ENCODE data around the gene KDM2B. TPM values are rescaled to one million over a fixed set of nuclear protein-coding genes. Genes with fewer than 3 reads are reported as not detected.

Gene KDM2B
- polyA plus RNA-seq, 1 experiment: 15.0 TPM

DNA sequence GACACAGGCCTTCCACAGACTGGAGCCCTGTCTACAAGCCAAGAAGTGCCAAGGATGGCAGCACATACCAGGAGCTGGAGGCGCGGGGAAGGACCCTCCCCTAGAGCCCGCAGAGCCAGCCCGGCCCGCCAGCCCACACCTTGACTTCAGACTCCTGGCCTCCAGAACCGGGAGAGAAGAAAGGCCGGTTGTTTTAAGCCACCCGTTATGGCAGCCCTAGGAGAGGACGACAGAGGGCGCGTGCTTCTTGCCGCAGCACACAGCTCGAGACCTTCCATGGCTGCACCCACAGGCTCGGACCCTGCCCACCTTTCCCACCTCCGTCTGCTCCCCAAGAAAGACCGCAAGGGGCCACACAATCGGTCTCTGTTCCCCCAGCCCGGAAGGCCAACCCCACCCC is 127.2 kb downstream of the KDM2B start:
- no peak for TF ChIP-seq CTCF (IDR thresholded peaks at IDR 0.05; ENCODE audit: insufficient read depth, low read depth, low read length)
- H3K27me3 ChIP-seq (ENCODE audit: control insufficient read depth, insufficient read depth, low read length): no peaks in the 10 kb centered on the region
- H3K36me3 ChIP-seq (ENCODE audit: control insufficient read depth, insufficient read depth, low read length): peaks cover 2% of the 10 kb centered on the region; the same call in 1 of the 2 replicates
- DNase-seq (ENCODE audit: low read depth): no peak
- ChIA-PET CTCF (interaction anchor here (1.0 to 5.5 kb wide), 2 partner anchors 10 to 119 kb away, joined by 3 to 24 read pairs; no protein-coding TSS in a partner anchor), POLR2A (no interaction called here)
- H3K4me3 ChIP-seq (ENCODE audit: low read depth, low read length): no peak overlapping the region

DNA sequence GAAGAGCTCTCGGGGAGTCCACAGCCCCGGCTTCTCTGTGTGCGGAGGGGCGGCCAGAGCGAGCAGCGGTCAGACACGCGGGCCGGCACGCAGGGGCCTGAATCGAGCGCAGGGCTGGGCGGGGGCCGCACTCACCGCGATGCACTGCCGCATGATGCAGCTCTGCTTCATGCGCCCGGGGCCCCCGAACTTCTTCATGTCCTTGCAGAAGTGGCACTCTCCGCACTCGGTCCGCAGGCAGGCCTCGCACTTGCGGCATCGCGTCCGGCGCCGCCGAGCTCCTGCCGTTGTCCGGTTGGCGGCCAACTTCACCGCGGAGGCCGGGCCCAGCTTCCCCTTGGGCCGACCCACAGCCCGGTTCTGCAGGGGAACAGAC is 127.8 kb downstream of the KDM2B start:
- CTCF ChIA-PET: interaction anchor here (1.0 to 5.5 kb wide), 3 partner anchors 10 to 118 kb away, joined by 3 to 24 read pairs (median 14); no protein-coding TSS in a partner anchor
- POLR2A ChIA-PET: no interaction called here
- no peak overlapping the region for H3K4me3 ChIP-seq (ENCODE audit: low read depth, low read length)

DNA sequence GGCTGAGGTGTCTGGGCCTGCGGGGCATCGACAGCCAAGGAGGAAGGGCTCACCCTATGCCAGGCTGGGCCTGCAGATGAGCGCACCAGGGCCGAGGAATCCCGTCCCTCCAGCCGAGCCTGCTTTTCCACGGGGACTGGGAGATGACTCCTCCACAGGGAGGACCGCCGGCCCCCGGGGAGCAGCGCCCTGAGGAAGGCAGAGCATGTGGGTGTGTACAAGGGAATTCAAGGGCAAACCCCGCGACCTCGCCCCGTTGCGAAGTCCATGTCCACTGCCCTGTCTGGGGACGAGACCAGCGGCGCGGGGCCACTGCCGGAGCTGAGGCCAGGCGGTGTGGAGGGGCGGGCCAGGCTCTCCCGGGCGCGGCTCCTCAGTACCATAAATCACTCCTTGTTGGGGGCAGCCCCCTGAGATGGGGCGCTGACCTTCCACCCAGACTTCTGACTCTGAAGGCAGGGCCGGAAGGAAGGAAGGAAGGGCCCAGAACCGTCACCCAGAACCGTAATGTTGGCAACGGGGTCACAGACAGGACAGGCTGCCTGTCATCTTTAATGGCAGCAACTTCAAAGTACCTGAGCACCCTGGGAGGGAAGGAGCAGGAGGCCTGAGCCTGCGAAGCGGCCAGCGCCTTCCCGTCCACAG is 128.4 kb downstream of the KDM2B start:
- CTCF ChIA-PET: interaction anchor here (1.0 to 1.9 kb wide), 2 partner anchors 9 to 118 kb away, joined by 3 to 14 read pairs; no protein-coding TSS in a partner anchor
- no peak overlapping the region for H3K4me3 ChIP-seq (ENCODE audit: low read depth, low read length)
- no peak for TF ChIP-seq CTCF (IDR thresholded peaks at IDR 0.05; ENCODE audit: insufficient read depth, low read depth, low read length)
- H3K27me3 ChIP-seq (ENCODE audit: control insufficient read depth, insufficient read depth, low read length): no peaks in the 10 kb centered on the region
- DNase-seq (ENCODE audit: low read depth): no peak
- H3K36me3 ChIP-seq (ENCODE audit: control insufficient read depth, insufficient read depth, low read length): peaks cover 2% of the 10 kb centered on the region; the same call in 1 of the 2 replicates
- POLR2A ChIA-PET: interaction anchor here (0.7 kb wide), 1 partner anchor 100 kb away, joined by 3 read pairs; no protein-coding TSS in a partner anchor

More for the DNA sequence above, 127.8 kb downstream of the KDM2B start:
- Histone ChIP-seq H3K27me3 (ENCODE audit: control insufficient read depth, insufficient read depth, low read length) (no peaks in the 10 kb centered on the region), H3K36me3 (ENCODE audit: control insufficient read depth, insufficient read depth, low read length) (peaks cover 2% of the 10 kb centered on the region; the same call in 1 of the 2 replicates)
- TF ChIP-seq CTCF (IDR thresholded peaks at IDR 0.05; ENCODE audit: insufficient read depth, low read depth, low read length): no peak
- no peak for DNase-seq (ENCODE audit: low read depth)

DNA sequence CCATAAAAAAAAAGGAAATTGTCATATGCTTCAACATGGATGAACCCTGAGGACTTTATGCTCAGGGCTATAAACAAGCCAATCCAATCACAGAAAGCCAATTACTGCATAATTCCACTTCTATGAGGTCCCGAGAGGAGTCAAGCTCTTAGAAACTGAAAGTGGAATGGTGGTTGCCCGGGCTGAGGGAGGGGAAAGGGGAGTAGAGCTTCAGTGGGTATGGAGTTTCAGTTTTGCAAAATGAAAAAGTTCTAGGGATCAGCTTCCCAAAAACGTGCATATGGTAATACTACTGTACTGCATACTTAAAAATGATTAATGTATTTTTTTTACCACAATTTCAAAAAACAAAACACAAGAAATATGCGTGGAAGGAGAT is 128.9 kb downstream of the KDM2B start:
- H3K36me3 ChIP-seq (ENCODE audit: control insufficient read depth, insufficient read depth, low read length): peaks cover 2% of the 10 kb centered on the region; the same call in 1 of the 2 replicates
- DNase-seq (ENCODE audit: low read depth): no peak
- POLR2A ChIA-PET: interaction anchor here (0.7 kb wide), 1 partner anchor 99 kb away, joined by 3 read pairs; no protein-coding TSS in a partner anchor
- no peaks in the 10 kb centered on the region for H3K27me3 ChIP-seq (ENCODE audit: control insufficient read depth, insufficient read depth, low read length)
- no peak overlapping the region for H3K4me3 ChIP-seq (ENCODE audit: low read depth, low read length)
- CTCF ChIA-PET: interaction anchor here (1.9 kb wide), 1 partner anchor 9 kb away, joined by 14 read pairs; no protein-coding TSS in a partner anchor
- TF ChIP-seq CTCF (IDR thresholded peaks at IDR 0.05; ENCODE audit: insufficient read depth, low read depth, low read length): no peak

GRCh38 chr12:121448771-121449315 is 132.0 kb downstream of the KDM2B start:
- Histone ChIP-seq H3K4me3 (ENCODE audit: low read depth, low read length) (no peak overlapping the region), H3K36me3 (ENCODE audit: control insufficient read depth, insufficient read depth, low read length) (peaks cover 2% of the 10 kb centered on the region; the same call in 1 of the 2 replicates), H3K27me3 (ENCODE audit: control insufficient read depth, insufficient read depth, low read length) (no peaks in the 10 kb centered on the region)
- no peak for TF ChIP-seq CTCF (IDR thresholded peaks at IDR 0.05; ENCODE audit: insufficient read depth, low read depth, low read length)
- DNase-seq (ENCODE audit: low read depth): no peak
- ChIA-PET POLR2A (interaction anchor here (0.6 kb wide), 1 partner anchor 97 kb away, joined by 7 read pairs; the partner anchor contains the start of gene ANAPC5), CTCF (interaction anchor here (1.3 kb wide), 1 partner anchor 9 kb away, joined by 3 read pairs; no protein-coding TSS in a partner anchor)
